WTC11 (cell line): ENCODE data around the gene NEK5. TPM values are rescaled to one million over a fixed set of nuclear protein-coding genes. Genes with fewer than 3 reads are reported as not detected.

Experiments used
- ATAC-seq: fragments of 200-7000 bp; cut with Tn5 transposase; 2 replicates; pipeline ENCODE4 v1.10.0; 2021; ENCODE audit warnings: mild to moderate bottlenecking, moderate library complexity
- CTCF ChIA-PET: fragments of 300-600 bp; sonication (Branson Sonifier 250); formaldehyde crosslinking; loops from one replicate; lab custom pipeline; 2021; ENCODE audit warnings: antibody characterized with exemption; lab: Charles Lee
- POLR2A ChIA-PET: fragments of 350-600 bp; sonication (Branson Sonifier 250); formaldehyde crosslinking; loops from one replicate; lab custom pipeline; 2021; ENCODE audit warnings: antibody characterized with exemption; lab: Charles Lee
- DNase-seq: peaks from one replicate; pipeline ENCODE4 v3.0.0; 2021; ENCODE audit warnings: low spot score
- H3K27ac Mint-ChIP-seq: 2 replicates; pipeline ENCODE4 v1.8.0; 2021; ENCODE audit warnings: mixed read lengths
- H3K27me3 Mint-ChIP-seq: 2 replicates; pipeline ENCODE4 v1.8.0; 2021; ENCODE audit warnings: low read depth, mild to moderate bottlenecking, moderate library complexity, mixed read lengths
- H3K36me3 Mint-ChIP-seq: 2 replicates; pipeline ENCODE4 v1.8.0; 2021; ENCODE audit warnings: mixed read lengths
- H3K4me1 Mint-ChIP-seq: 2 replicates; pipeline ENCODE4 v1.8.0; 2022; ENCODE audit warnings: mixed read lengths
- H3K4me3 Mint-ChIP-seq: 2 replicates; pipeline ENCODE4 v1.8.0; 2021; ENCODE audit warnings: mild to moderate bottlenecking, moderate library complexity, mixed read lengths
- H3K9me3 Mint-ChIP-seq: 2 replicates; pipeline ENCODE4 v1.8.0; 2021; ENCODE audit warnings: mixed read lengths
- CDX4 ChIP-seq: fragments of 250-450 bp; sonication (Bioruptor Pico); IDR thresholded peaks from 2 replicates; pipeline ENCODE4 v1.9.0; 2021; ENCODE audit warnings: moderate library complexity, mild to moderate bottlenecking, inconsistent platforms, borderline replicate concordance
- CREB1 ChIP-seq: sonication (generic); formaldehyde crosslinking; IDR thresholded peaks from 2 replicates; pipeline ENCODE4 v1.8.0; 2023; ENCODE audit warnings: mild to moderate bottlenecking, missing genetic modification reagents
- CTCF ChIP-seq: fragments of 200-600 bp; IDR thresholded peaks from 2 replicates; pipeline ENCODE4 v1.8.0; 2022; ENCODE audit warnings: antibody characterized with exemption
- IRF1 ChIP-seq: sonication (generic); formaldehyde crosslinking; IDR thresholded peaks from 2 replicates; pipeline ENCODE4 v1.8.0; 2023; ENCODE audit warnings: missing genetic modification reagents
- MAX ChIP-seq: sonication (generic); formaldehyde crosslinking; IDR thresholded peaks from 2 replicates; pipeline ENCODE4 v1.8.0; 2022; ENCODE audit warnings: mild to moderate bottlenecking, missing genetic modification reagents
- NFE2L1 ChIP-seq: sonication (generic); formaldehyde crosslinking; IDR thresholded peaks from 2 replicates; pipeline ENCODE4 v1.8.1; 2023; ENCODE audit warnings: missing genetic modification reagents
- OVOL2 ChIP-seq: fragments of 250-450 bp; sonication (Bioruptor Pico); IDR thresholded peaks from 2 replicates; pipeline ENCODE4 v1.9.0; 2021; ENCODE audit warnings: mild to moderate bottlenecking, borderline replicate concordance
- PRDM15 ChIP-seq: sonication (generic); formaldehyde crosslinking; IDR thresholded peaks from 2 replicates; pipeline ENCODE4 v1.8.0; 2022; ENCODE audit warnings: missing genetic modification reagents
- RELA ChIP-seq: sonication (generic); formaldehyde crosslinking; IDR thresholded peaks from 2 replicates; pipeline ENCODE4 v1.8.1; 2022; ENCODE audit warnings: missing genetic modification reagents, mild to moderate bottlenecking, borderline replicate concordance
- SOX15 ChIP-seq: fragments of 250-450 bp; sonication (Bioruptor Pico); IDR thresholded peaks from 2 replicates; pipeline ENCODE4 v1.9.0; 2021; ENCODE audit warnings: mild to moderate bottlenecking
- ZNF138 ChIP-seq: sonication (generic); formaldehyde crosslinking; conservative IDR thresholded peaks from 2 replicates; pipeline ENCODE4 v1.8.1; 2022; ENCODE audit warnings: mild to moderate bottlenecking, moderate library complexity, missing genetic modification reagents
- total RNA-seq: library from RNA; stranded (reverse); gene quantifications from 3 replicates; pipeline ENCODE4 v1.2.3, GENCODE V29; 2021

NEK5 gene
- total RNA-seq, 1 experiment from 2014 or later, result 0.55 TPM

GRCh38 chr13:52137489-52137888 is 8.6 kb upstream of the NEK5 start (continued):
- no peak for TF ChIP-seq PRDM15 (CRISPR knock-in tag)

GRCh38 chr13:52136763-52137162 is 7.9 kb upstream of the NEK5 start:
- Mint-ChIP-seq H3K9me3 (peaks cover under 1% of the 10 kb centered on the region), H3K27me3 (no peaks in the 10 kb centered on the region), H3K4me1 (no peaks in the 10 kb centered on the region), H3K36me3 (peaks cover 41% of the 10 kb centered on the region), H3K4me3 (no peak overlapping the region), H3K27ac (no peak overlapping the region)
- CTCF ChIA-PET, result no interaction called here
- POLR2A ChIA-PET, result no interaction called here
- no peak for DNase-seq
- no peak for ATAC-seq
- no peak for TF ChIP-seq SOX15 (CRISPR knock-in tag)
- TF ChIP-seq CREB1, result no peak
- no peak for TF ChIP-seq NFE2L1 (CRISPR knock-in tag)

GRCh38 chr13:52130641-52131040 is 1.8 kb upstream of the NEK5 start:
- H3K9me3 Mint-ChIP-seq, result peaks cover 14% of the 10 kb centered on the region
- no peak overlapping the region for H3K27ac Mint-ChIP-seq
- H3K27me3 Mint-ChIP-seq, result peaks cover 7% of the 10 kb centered on the region; the same call in 1 of the 2 replicates
- H3K4me3 Mint-ChIP-seq, result no peak overlapping the region
- no peak for DNase-seq
- H3K36me3 Mint-ChIP-seq, result peaks cover 33% of the 10 kb centered on the region
- CTCF ChIA-PET, result no interaction called here
- TF ChIP-seq ZNF138 (no peak), PRDM15 (CRISPR knock-in tag) (no peak), SOX15 (CRISPR knock-in tag) (no peak), OVOL2 (no peak), IRF1 (CRISPR knock-in tag) (no peak)
- TF ChIP-seq, all 79 proteins: peak for 0
- POLR2A ChIA-PET, result no interaction called here
- no peak for ATAC-seq
- H3K4me1 Mint-ChIP-seq, result peaks cover 10% of the 10 kb centered on the region

- ChIA-PET POLR2A (interaction anchor here (1.3 to 1.4 kb wide), 2 partner anchors 193 to 322 kb away, joined by 3 to 4 read pairs; partner anchors contain the start of gene VPS36), CTCF (interaction anchor here (0.6 to 3.5 kb wide), 65 partner anchors 9 to 731 kb away, joined by 3 to 85 read pairs (median 4); partner anchors contain the start of genes ALG11, CCDC70, INTS6 and TMEM272)
- Mint-ChIP-seq H3K36me3 (peaks cover 23% of the 10 kb centered on the region), H3K27ac (peak overlapping the region; percentile 12; the same call in 1 of the 2 replicates), H3K9me3 (peaks cover 14% of the 10 kb centered on the region), H3K4me1 (peaks cover 10% of the 10 kb centered on the region), H3K4me3 (peak overlapping the region; percentile 82), H3K27me3 (peaks cover 7% of the 10 kb centered on the region; the same call in 1 of the 2 replicates)
- TF ChIP-seq CDX4 (no peak), ZNF138 (no peak), MAX (peak; percentile 16; the same call in 1 of the 2 replicates), RELA (CRISPR knock-in tag) (no peak), CTCF (peak; percentile 74)
- DNase-seq (peak; percentile 62), ATAC-seq (peak; percentile 65)
Observed at GRCh38 chr13:52127783-52128702, 830 bp downstream of the NEK5 start.
